GM10248 (cell line): ENCODE measurements around the gene SGSH.

Experiments
- CTCF ChIA-PET: fragments of 300-600 bp; sonication (Branson Sonifier 250); formaldehyde crosslinking; extraction: SDS; loops from one replicate; lab custom pipeline; 2021; ENCODE audit warnings: antibody characterized with exemption; lab: Yijun Ruan, JAX
- POLR2A ChIA-PET: fragments of 350-650 bp; sonication (Branson Sonifier 250); formaldehyde crosslinking; extraction: SDS; loops from one replicate; lab custom pipeline; 2020; ENCODE audit warnings: antibody characterized with exemption; lab: Yijun Ruan, JAX
- DNase-seq: peaks from one replicate; pipeline ENCODE4 v3.0.0; 2012; ENCODE audit errors: extremely low spot score
- CTCF ChIP-seq: IDR thresholded peaks from 2 replicates; pipeline ENCODE4 v1.5.1; 2012; ENCODE audit warnings: mild to moderate bottlenecking, low read depth; ENCODE audit errors: extremely low read depth, missing control alignments, control extremely low read depth

SGSH gene

DNA sequence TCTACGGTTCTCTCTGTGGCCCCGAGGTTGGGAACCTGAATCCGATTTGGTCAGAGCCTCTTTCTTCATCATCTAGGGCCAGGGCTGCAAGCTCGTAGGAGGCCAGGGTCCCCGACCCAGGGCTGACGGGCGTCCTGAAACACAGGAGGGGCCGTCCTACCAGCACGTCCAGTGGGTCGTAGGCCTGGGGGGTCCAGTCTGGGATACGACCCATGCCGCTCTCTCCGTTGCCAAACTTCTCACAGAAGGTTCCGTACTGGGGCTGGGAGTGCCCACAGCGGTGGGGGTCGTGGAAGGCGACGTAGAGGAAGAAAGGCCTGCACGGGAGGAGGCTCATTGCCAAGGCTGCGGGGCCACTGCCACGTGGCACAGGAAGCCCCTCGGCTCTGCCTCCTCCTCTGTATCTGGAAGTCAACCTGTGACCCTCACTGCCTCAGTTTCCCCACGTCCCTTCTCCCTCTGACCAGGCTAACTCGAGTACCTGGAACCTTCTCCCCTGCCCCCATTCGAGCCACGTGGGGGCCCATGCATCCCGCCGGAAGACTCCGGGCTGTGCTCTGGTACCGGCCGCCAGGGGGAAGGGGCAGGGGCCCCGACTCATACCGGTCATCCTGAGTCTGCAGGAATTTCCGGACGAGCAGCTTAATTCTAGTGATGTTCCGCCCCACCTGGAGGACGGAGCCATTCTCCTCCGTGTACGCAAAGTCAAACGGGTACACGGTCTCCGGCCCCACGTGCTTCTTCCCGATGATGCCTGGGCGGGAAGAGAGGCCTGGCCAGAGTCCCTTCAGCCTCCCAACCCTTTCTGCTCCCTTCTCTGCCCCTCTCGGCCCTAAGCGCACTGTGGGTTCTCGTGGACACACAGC lies 5.9 kb downstream of the SGSH start:
- DNase-seq, result no peak
- CTCF ChIA-PET, result no interaction called here
- TF ChIP-seq CTCF, result no peak
- POLR2A ChIA-PET, result no interaction called here

GRCh38 chr17:80213643-80213975 lies 6.5 kb downstream of the SGSH start:
- no peak for DNase-seq
- TF ChIP-seq CTCF, result no peak
- ChIA-PET CTCF (no interaction called here), POLR2A (no interaction called here)

DNA sequence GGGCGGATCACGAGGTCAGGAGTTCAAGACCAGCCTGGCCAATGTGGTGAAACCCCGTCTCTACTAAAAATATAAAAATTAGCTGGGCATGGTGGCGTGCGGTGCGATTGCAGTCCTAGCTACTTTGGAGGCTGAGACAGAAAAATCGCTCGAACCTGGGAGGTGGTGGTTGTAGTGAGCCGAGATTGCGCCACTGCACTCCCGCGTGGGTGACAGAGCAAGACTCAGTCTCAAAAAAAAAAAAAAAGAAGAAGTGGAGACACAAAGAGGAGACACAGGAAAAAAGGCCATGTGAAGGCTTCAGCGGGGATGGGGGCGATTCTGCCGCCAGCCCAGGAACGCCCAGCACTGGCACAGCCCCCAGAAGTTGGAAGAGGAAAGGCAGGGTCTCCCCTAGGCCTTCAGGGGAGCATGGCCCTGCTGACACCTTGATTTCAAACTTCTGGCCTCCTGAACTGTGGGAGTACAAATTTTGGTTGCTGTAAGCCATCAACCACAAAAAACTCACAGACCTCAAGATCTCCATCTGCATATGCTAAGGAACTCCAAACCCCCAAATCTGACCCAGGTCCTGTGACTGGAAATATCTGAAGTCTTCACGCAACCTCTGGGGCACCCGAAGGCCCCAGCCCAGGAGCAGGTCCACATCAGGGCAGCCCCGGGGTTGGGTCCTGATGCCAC lies 7.0 kb downstream of the SGSH start:
- CTCF ChIA-PET, result interaction anchor here (2.5 kb wide), 1 partner anchor 17 kb away, joined by 18 read pairs; no protein-coding TSS in a partner anchor
- TF ChIP-seq CTCF, result no peak
- DNase-seq, result no peak
- POLR2A ChIA-PET, result interaction anchor here (0.7 kb wide), 1 partner anchor 33 kb away, joined by 4 read pairs; no protein-coding TSS in a partner anchor

GRCh38 chr17:80212511-80212910 lies 7.6 kb downstream of the SGSH start:
- ChIA-PET POLR2A (no interaction called here), CTCF (interaction anchor here (2.5 kb wide), 1 partner anchor 16 kb away, joined by 18 read pairs; no protein-coding TSS in a partner anchor)
- TF ChIP-seq CTCF, result no peak
- DNase-seq, result no peak

GRCh38 chr17:80212109-80212508 lies 8.0 kb downstream of the SGSH start:
- ChIA-PET POLR2A (no interaction called here), CTCF (interaction anchor here (2.5 kb wide), 1 partner anchor 16 kb away, joined by 18 read pairs; no protein-coding TSS in a partner anchor)
- TF ChIP-seq CTCF, result no peak
- DNase-seq, result no peak

DNA sequence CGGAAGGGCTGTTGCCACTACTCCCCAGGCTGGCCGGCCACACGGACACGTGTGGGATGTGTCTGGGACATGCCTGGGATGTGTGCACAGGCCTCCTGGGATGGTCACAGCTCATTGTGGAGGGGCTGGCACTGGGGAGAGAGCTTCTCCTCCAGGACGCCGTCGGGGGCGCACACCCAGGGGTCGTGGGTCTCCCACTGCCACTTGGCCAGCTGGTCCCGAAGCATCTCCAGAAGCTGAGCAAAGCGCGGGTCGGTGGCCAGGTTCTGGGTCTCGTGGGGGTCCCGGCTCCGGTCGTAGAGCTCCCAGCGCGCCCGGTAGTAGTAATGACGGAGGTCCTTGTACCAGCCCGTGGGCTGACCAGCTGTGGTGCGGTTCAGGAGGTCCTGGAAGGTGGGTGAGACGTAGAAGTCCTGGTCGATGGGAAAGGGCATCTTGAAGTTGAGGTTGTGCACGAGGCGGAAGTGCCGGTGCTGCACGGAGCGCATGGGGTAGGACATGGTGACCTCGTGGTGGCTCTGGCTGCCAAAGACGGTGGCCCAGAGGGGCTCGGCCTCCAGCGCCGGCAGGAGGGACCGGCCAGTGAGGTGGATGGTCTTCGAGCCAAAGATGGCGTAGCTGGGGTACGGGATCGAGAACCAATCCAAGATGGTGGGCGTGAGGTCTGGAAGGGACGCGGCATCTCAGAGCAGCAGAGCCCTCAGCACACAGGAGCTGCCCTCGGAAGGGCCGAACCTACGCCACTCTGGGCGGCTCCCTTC lies 9.6 kb downstream of the SGSH start:
- ChIA-PET POLR2A (interaction anchor here (1.0 kb wide), 1 partner anchor 68 kb away, joined by 3 read pairs; no protein-coding TSS in a partner anchor), CTCF (interaction anchor here (2.5 kb wide), 1 partner anchor 14 kb away, joined by 18 read pairs; no protein-coding TSS in a partner anchor)
- no peak for DNase-seq
- TF ChIP-seq CTCF, result no peak
